Measurements from ENCODE around the gene ENGASE. TPM values are rescaled to one million over a fixed set of nuclear protein-coding genes. Genes with fewer than 3 reads are reported as not detected.

Gene ENGASE
- total RNA-seq, 1 donor: 57.4 TPM

DNA sequence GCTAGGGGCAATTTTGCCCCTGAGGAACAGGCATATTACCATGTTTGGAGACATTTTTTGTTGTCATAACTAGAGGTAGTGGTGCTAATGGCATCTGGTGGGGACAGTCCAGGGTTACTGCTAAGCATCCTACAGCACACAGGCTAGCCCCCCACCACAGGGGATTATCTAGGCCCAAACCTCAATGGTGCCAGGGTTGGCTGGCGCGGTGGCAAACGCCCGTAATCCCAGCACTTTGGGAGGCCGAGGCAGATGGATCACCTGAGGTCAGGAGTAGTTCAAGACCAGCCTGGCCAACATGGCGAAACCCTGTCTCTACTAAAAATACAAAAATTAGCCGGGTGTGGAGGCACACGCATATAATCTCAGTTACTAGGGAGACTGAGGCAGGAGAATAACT lies 35.5 kb upstream of the ENGASE start:
- no peak for DNase-seq (ENCODE audit: low read depth in 2 of 3, low spot score in 2 of 3)

DNA sequence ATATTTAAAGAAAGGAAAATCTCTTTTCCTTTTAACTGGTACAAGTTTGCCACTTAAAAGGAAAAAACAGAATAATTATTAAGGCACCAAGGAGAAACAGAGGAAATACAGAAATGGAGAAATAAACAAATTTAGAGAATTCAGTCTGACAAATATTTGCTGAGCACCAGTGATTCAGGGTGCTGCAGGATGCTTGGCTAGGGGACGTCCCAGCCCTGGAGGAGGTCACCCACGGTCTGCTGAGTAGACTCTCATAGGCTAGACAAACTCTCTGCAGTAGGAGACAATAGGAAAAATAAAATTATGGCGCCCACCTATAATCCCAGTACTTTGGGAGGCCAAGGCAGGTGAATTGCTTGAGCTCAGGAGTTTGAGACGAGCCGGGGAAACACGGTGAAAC lies 34.7 kb upstream of the ENGASE start:
- no peak for DNase-seq (ENCODE audit: low read depth in 2 of 3, low spot score in 2 of 3)

DNA sequence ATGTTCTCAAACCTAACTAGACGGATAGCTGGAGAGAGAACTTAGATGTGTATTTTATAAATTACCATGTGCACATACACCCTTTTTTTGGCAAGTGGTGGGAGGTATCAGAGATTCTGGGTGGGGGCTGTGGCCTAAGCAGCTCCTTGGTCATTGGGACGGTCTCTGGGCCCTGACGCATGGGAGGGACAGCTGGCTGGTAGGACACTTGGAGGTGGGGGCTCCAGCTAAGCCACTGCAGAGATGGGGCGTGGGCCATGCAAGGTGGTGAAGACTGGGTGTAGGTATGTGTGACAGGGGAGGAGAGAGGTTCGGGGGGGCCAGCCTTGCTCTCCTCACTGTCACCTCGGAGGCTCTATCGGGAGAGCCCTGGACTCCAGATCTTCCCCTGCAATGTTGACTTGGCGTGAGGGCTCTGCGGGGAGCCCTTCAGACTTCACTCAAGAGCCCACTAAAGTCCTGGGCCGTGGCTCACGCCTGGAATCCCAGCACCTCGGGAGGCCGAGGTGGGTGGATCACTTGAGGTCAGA lies 33.5 kb upstream of the ENGASE start:
- DNase-seq (ENCODE audit: low read depth in 2 of 3, low spot score in 2 of 3): no peak

DNA sequence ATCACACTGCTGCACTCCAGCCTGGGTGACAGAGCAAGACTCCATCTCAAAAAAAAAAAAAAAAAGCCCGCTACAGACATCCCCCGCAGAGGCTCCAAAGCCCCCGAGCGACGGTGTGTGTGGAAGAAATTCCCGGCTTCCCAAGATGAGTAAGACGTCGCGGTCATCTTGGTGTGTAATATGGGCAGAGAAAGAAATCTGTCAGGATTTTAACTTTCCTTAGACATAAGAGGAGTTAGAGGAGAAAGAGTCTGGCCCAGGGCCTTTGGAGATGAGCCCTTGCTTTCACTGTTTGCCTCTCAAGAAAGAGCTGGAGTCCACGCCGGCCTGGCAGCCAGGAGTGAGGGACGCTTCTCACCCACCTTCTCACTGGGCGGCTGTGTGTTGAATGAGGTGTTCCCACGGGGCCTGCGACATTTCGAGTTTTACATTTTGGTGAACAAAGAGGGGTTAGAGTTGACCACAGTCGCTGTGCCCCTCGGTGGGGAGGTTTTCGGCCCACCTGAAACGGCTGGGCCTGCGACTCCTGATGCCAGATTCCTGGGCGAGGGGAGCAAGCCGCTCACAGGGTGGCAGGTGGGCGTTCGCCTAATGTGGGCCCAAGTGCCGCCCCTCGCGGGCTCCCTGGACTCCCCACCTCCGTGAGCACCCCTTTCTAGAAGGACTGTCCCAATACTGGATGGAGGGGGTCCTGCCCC lies 32.8 kb upstream of the ENGASE start:
- no peak for DNase-seq (ENCODE audit: low read depth in 2 of 3, low spot score in 2 of 3)

DNA sequence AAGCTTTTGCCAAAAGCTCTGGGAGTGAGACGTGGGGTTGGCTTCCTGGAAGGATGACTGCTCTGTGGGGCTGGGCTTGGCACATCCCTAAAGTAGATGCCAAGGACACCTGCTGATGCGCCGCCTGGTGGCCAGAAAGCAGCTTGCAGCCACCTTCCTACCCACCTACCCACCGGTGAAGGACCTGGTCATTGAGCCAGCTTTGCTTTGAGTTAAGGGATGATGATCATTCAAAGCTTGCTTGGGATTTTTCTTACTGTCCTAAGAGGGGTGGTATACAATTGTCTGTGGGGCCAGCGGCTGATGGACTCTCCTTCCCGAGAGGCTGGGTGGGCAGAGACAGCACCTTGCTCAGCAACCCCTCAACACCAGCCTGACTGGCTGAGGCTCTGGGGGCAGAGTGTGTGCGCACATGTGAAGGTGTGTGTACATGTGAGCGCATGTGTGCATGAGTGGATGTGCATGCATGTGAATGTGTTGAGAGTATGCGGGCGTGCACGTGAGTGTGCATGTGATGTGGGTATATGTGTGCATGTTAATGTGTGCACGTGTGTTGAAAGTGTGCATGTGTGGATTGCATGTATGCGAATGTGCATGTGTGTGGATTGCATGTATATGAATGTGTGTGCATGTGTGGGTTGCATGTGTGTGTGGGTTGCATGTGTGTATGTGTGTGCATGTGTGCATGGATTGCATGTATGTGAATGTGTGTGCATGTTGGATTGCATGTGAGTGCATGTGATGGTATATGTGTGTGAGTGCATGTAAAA lies 32.0 kb upstream of the ENGASE start:
- DNase-seq (ENCODE audit: low read depth in 2 of 3, low spot score in 2 of 3): peak in 2 of 3 donors; percentile 60 to 74

DNA sequence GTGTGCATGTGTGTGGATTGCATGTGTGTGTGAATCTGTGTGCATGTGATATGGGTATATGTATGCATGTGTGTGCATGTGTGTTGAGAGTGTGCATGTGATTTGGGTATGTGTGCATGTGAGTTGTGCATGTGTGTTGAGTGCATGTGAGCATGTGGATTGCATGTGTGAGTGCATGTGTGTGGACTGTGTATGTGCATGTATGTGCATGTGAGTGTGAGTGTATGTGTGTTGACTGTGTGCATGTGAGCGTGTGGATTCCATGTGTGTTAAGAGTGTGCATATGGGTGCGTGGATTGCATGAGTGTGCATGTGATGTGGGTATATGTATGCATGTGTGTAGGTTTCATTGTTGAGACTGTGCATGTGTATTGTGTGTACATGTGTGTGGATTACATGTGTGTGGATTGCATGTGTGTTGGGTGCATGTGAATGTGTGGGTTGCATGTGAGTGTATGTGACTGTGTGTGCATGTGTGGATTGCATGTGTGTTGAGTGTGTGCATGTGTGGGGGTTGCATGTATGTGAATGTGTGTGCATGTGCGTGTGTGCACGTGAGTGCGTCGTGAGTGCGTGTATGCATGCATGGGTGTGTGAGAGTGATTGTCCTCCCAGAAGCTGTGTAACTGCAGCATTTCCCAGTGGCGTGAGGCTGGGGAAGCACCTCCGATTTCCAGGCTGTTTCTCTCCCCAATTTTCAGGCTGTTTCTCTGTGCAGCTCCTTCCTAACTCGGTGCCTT lies 31.3 kb upstream of the ENGASE start:
- DNase-seq (ENCODE audit: low read depth in 2 of 3, low spot score in 2 of 3): no peak

DNA sequence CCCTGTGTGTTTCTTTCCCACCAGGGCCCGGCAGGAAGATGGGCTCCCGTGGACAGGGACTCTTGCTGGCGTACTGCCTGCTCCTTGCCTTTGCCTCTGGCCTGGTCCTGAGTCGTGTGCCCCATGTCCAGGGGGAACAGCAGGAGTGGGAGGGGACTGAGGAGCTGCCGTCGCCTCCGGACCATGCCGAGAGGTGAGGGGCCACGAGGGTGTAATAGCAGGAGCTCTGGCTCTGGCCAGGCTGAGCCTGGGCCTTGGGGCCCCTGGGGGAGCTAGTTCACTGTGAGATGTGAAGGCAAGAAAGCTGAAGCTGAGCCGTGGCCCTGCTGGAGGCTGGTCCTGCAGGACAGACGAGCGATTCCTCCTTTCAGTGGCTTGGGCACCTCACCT lies 30.7 kb upstream of the ENGASE start:
- DNase-seq (ENCODE audit: low read depth in 2 of 3, low spot score in 2 of 3): no peak

DNA sequence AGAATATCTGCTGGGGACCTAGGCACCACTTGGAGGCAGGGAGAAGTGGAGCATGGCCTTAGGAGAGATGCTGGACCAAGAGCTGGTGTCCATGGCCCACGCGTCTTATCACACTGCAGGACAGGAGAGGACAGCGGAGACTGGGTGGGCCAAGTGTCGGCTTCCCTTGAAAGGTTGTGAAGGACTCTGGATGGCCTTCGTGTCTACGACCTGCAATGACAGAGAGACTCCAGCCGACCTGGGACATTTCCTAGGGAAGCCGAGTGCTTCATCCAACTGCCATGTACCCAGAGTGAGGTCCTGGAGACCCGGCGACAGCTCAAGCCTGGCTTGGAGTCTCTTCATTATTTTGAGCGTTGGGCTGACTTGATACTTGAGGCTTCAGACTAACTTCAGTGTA lies 30.2 kb upstream of the ENGASE start:
- DNase-seq (ENCODE audit: low read depth in 2 of 3, low spot score in 2 of 3): no peak

DNA sequence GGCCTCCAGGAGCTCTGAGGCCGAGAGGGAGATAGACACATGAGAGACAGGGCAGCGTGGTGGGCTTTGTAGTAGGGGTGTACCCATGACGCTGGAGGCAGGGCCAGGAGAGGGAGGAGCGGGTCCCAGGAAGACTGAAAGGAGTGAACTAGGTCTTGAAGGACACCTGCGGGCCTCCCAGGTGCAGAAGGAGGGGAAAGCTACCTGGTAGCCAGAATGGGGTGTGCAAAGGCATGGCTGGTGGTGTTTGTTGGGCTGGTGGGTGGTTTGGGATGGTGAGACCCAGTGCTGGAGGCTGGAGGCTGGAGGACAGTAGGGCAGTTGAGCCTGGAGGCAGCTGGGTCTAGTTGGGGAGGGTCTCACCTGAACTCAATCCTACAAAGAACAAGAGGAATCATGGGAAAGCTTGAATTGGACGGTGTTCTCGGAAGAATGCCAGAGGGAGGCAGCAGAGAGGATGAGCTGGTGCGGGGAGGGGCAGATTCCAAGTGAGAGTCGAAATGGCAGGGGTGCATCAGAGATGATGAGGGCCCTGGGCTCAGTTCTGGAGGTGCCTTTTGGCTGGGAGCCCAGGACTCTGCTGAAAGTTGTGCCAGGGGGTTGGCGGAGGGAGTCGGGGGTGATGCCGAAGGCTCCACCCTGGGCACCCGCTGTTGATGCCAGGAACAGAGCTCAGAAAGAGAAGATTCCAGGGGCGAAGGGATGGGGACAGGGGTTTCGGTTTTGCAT lies 29.5 kb upstream of the ENGASE start:
- DNase-seq (ENCODE audit: low read depth in 2 of 3, low spot score in 2 of 3): no peak

DNA sequence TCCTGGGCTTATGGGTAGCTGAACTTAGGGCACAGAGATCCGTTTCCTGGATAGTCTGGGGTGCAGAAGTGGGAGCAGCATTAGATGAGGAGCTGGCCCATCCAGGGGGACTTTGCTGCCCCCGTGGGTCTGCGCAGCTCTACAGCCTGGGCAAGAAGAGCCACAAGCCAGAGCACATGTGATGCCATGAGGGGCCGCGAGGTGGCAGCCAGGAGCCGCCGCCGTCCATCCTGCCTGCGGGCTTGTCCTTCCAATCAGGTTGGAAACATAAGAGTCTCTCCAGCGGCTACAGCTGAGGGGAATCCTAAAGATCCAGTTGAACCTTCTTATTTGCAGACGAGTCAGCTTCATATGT lies 28.8 kb upstream of the ENGASE start:
- peak in 2 of 3 donors; percentile 59 to 75 for DNase-seq (ENCODE audit: low read depth in 2 of 3, low spot score in 2 of 3)

DNA sequence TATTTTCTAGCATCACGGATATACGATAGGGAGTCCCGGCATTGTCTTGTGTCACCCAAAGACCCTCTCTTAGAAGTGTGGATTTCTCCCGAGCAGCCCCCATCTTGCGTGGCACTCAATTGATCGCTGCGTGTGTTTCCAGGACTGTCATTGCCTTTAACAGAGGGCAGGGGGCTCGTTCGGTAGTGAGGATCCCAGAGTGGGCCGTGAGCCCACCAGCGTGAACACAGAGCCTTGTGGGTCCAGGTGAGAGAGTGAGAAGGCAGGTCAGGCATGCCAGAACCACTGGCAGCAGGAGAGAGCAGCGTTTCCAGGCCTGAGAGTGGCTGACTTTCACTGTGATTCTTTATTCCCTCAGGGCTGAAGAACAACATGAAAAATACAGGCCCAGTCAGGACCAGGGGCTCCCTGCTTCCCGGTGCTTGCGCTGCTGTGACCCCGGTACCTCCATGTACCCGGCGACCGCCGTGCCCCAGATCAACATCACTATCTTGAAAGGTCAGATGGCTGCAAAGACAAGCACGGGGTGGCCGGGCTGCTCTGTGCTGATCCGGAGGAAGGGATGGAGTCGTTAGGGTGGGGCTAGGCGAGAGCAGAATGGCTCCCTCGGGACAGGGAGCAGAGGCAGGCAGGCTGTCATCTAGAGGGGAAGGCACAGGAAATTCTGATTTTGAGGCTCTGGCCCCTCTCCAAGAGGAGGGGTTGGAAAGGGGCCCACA lies 28.3 kb upstream of the ENGASE start:
- no peak for DNase-seq (ENCODE audit: low read depth in 2 of 3, low spot score in 2 of 3)

DNA sequence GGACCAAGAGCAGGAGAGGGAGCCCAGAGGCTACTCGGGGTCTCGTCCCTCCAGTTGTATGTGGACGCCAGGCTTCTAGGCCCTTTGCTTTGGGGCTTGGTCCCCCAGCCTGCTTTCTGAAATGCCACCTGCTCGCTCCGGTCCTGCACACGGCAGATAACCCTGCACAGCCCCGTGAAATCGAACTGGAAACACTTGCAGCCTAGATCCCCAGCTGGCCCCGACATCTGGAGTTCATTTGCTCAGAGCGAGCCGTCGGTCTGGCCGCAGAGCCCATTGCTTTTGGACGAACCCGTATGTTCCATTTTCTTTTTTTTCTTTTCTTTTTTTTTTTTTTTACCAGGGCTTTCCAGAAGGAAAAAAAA lies 27.7 kb upstream of the ENGASE start:
- DNase-seq (ENCODE audit: low read depth in 2 of 3, low spot score in 2 of 3): no peak

DNA sequence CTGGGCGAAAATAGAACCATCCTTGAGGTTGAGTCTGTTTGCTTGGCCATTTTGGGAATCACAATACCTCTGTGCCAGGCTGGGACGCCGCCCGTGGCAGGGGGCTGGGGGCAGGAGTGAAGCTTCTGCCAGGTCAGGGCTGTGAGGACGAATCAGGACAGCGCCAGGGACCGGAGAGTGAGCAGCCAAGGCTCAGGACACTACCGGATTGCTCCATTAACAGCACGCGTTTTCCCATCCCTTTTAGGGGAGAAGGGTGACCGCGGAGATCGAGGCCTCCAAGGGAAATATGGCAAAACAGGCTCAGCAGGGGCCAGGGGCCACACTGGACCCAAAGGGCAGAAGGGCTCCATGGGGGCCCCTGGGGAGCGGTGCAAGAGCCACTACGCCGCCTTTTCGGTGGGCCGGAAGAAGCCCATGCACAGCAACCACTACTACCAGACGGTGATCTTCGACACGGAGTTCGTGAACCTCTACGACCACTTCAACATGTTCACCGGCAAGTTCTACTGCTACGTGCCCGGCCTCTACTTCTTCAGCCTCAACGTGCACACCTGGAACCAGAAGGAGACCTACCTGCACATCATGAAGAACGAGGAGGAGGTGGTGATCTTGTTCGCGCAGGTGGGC lies 27.2 kb upstream of the ENGASE start:
- DNase-seq (ENCODE audit: low read depth in 2 of 3, low spot score in 2 of 3): no peak

DNA sequence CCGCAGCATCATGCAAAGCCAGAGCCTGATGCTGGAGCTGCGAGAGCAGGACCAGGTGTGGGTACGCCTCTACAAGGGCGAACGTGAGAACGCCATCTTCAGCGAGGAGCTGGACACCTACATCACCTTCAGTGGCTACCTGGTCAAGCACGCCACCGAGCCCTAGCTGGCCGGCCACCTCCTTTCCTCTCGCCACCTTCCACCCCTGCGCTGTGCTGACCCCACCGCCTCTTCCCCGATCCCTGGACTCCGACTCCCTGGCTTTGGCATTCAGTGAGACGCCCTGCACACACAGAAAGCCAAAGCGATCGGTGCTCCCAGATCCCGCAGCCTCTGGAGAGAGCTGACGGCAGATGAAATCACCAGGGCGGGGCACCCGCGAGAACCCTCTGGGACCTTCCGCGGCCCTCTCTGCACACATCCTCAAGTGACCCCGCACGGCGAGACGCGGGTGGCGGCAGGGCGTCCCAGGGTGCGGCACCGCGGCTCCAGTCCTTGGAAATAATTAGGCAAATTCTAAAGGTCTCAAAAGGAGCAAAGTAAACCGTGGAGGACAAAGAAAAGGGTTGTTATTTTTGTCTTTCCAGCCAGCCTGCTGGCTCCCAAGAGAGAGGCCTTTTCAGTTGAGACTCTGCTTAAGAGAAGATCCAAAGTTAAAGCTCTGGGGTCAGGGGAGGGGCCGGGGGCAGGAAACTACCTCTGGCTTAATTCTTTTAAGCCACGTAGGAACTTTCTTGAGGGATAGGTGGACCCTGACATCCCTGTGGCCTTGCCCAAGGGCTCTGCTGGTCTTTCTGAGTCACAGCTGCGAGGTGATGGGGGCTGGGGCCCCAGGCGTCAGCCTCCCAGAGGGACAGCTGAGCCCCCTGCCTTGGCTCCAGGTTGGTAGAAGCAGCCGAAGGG lies 26.4 kb upstream of the ENGASE start:
- DNase-seq (ENCODE audit: low read depth in 2 of 3, low spot score in 2 of 3): no peak

DNA sequence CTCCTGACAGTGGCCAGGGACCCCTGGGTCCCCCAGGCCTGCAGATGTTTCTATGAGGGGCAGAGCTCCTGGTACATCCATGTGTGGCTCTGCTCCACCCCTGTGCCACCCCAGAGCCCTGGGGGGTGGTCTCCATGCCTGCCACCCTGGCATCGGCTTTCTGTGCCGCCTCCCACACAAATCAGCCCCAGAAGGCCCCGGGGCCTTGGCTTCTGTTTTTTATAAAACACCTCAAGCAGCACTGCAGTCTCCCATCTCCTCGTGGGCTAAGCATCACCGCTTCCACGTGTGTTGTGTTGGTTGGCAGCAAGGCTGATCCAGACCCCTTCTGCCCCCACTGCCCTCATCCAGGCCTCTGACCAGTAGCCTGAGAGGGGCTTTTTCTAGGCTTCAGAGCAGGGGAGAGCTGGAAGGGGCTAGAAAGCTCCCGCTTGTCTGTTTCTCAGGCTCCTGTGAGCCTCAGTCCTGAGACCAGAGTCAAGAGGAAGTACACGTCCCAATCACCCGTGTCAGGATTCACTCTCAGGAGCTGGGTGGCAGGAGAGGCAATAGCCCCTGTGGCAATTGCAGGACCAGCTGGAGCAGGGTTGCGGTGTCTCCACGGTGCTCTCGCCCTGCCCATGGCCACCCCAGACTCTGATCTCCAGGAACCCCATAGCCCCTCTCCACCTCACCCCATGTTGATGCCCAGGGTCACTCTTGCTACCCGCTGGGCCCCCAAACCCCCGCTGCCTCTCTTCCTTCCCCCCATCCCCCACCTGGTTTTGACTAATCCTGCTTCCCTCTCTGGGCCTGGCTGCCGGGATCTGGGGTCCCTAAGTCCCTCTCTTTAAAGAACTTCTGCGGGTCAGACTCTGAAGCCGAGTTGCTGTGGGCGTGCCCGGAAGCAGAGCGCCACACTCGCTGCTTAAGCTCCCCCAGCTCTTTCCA lies 25.5 kb upstream of the ENGASE start:
- no peak for DNase-seq (ENCODE audit: low read depth in 2 of 3, low spot score in 2 of 3)

DNA sequence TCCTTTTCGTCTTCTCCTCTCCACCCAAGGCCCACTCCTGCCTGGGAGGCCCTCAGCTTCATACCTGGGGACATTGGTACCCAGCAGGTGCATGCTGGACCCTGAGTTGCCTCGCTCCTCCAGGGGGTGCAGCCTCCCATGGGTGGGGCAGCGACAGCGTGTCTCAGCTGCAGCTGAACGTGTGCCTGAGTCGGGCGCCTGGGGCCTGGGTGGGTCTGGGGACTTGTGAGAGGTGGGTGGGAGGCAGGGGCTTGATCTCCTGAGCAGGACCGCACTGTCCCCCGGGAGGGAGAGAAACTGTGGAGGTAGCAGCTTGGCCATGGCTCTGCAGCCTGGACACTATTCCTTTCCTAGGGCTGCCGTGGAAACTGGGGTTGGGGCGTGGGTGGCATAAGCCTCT lies 24.8 kb upstream of the ENGASE start:
- DNase-seq (ENCODE audit: low read depth in 2 of 3, low spot score in 2 of 3): no peak

DNA sequence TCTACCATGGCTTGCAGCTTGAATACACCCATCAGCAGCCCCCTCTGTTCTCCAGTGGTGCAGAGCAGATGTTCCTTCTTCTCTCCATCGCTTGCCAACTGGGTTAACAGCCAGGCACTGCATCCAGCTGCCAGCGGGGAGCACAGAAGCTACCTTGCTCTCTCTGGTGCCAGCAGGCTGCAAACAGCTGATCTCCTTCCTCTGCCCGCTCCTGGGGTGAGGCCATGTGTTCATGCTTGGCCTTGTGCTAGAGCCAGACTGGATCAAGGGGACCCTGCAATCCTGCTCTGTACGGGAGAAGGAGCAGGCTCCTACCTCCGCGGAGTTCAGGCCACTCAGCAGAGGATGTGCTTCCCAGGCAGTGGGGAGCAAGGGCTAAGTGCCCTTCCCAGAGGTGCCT lies 24.1 kb upstream of the ENGASE start:
- no peak for DNase-seq (ENCODE audit: low read depth in 2 of 3, low spot score in 2 of 3)

DNA sequence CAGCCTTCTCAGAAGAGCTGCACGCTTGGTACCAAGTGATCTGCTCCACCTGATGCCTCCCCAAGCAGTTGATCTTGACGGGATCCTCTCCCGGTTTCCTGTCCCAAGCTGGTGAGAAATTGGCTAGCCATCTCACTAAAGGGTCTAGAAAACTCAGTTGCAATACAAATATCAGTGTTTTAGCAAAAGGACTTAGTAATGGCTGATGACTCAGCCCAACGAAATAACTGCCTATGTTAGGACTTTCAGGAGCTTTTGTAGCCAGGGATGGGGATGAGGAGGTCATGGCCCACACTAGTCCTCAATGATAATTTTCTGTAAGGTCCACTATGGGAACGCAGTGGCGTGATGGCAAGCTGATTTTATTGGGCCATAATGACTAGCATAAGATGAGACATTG lies 23.3 kb upstream of the ENGASE start:
- no peak for DNase-seq (ENCODE audit: low read depth in 2 of 3, low spot score in 2 of 3)

All from hematopoietic multipotent progenitor cell (in vitro differentiated cells).